ENCODE measurements around the gene IGF2. TPM values are rescaled to one million over a fixed set of nuclear protein-coding genes. Genes with fewer than 3 reads are reported as not detected.

IGF2 gene
- total RNA-seq, 1 donor from 2014 or later = not detected

- intact Hi-C loops (cut with micrococcal nuclease) = no loop called here
Observed at GRCh38 chr11:2104524-2105440, 34.4 kb downstream of the IGF2 start.

- intact Hi-C loops (cut with micrococcal nuclease) = no loop called here
Observed at GRCh38 chr11:2103668-2104523, 35.3 kb downstream of the IGF2 start.

GRCh38 chr11:2102883-2103213 is 36.3 kb downstream of the IGF2 start:
- intact Hi-C loops (cut with micrococcal nuclease) = no loop called here

- intact Hi-C loops (cut with micrococcal nuclease) = no loop called here
Observed at GRCh38 chr11:2102132-2102882, 36.9 kb downstream of the IGF2 start.

GRCh38 chr11:2101171-2101675 is 38.0 kb downstream of the IGF2 start:
- intact Hi-C loops (cut with micrococcal nuclease) = no loop called here

- intact Hi-C loops (cut with micrococcal nuclease) = no loop called here
Observed at GRCh38 chr11:2100361-2101170, 38.6 kb downstream of the IGF2 start.

- intact Hi-C loops (cut with micrococcal nuclease) = no loop called here
Observed at GRCh38 chr11:2099516-2100349, 39.5 kb downstream of the IGF2 start.

GRCh38 chr11:2098691-2099515 is 40.3 kb downstream of the IGF2 start:
- intact Hi-C loops (cut with micrococcal nuclease) = no loop called here

- intact Hi-C loops (cut with micrococcal nuclease) = no loop called here
Observed at GRCh38 chr11:2097998-2098690, 41.0 kb downstream of the IGF2 start.

- intact Hi-C loops (cut with micrococcal nuclease) = no loop called here
Observed at GRCh38 chr11:2097356-2097997, 41.7 kb downstream of the IGF2 start.

- intact Hi-C loops (cut with micrococcal nuclease) = no loop called here
Observed at GRCh38 chr11:2096919-2097301, 42.3 kb downstream of the IGF2 start.

GRCh38 chr11:2096011-2096918 is 42.9 kb downstream of the IGF2 start:
- intact Hi-C loops (cut with micrococcal nuclease) = no loop called here

GRCh38 chr11:2095542-2095941 is 43.6 kb downstream of the IGF2 start:
- intact Hi-C loops (cut with micrococcal nuclease) = no loop called here

GRCh38 chr11:2095198-2095520 is 44.0 kb downstream of the IGF2 start:
- intact Hi-C loops (cut with micrococcal nuclease) = no loop called here

GRCh38 chr11:2094354-2095197 is 44.6 kb downstream of the IGF2 start:
- intact Hi-C loops (cut with micrococcal nuclease) = no loop called here

Data from T-helper 2 cell treated with Interferon-gamma antibody and Interleukin-4, amounts not matched to agents 100 ng/mL and 5 ng/mL, for 36 hours (primary cell).